GM10847 (cell line): ENCODE data around the gene TBCE.
A peak's percentile ranks its signal among the peaks of the same experiment; 100 is the strongest.

ENCODE experiments used
- POLR2A ChIP-seq: IDR thresholded peaks from 2 replicates; pipeline ENCODE4 v1.6.1; 2011; ENCODE audit not compliant: insufficient read length; ENCODE audit errors: extremely low read depth

TBCE gene, protein sequence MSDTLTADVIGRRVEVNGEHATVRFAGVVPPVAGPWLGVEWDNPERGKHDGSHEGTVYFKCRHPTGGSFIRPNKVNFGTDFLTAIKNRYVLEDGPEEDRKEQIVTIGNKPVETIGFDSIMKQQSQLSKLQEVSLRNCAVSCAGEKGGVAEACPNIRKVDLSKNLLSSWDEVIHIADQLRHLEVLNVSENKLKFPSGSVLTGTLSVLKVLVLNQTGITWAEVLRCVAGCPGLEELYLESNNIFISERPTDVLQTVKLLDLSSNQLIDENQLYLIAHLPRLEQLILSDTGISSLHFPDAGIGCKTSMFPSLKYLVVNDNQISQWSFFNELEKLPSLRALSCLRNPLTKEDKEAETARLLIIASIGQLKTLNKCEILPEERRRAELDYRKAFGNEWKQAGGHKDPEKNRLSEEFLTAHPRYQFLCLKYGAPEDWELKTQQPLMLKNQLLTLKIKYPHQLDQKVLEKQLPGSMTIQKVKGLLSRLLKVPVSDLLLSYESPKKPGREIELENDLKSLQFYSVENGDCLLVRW

GRCh38 chr1:235367000-235367908, at the start of gene TBCE:
TSS of gene TBCE (plus strand) at chr1:235367427. CDS start at chr1:235380050, 12,623 bp downstream.
- peak; percentile 91 for TF ChIP-seq POLR2A

DNA sequence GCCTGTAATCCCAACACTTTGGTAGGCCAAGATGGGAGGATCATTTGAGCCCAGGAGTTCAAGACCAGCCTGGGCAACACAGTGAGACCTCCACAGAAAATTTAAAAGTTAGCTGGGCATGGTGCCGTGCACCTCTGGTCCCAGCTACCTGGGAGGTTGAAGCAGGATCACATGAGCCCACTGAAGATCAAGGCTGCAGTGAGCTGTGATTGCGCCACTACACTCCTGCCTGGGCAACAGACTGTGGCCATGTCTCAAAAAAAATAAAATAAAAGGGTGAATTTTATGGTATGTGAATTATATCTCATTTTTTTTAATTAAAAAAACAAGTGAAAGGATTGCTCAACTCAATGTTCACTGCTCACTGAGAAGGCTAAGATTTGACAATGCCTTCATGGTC, 48.0 kb upstream of the TBCE start:
- TF ChIP-seq POLR2A, result no peak

- no peak for TF ChIP-seq POLR2A
Measured at GRCh38 chr1:235320521-235321179, 46.6 kb upstream of the TBCE start.

GRCh38 chr1:235324296-235324695, 42.9 kb upstream of the TBCE start:
- TF ChIP-seq POLR2A, result no peak

GRCh38 chr1:235325139-235325538, 42.1 kb upstream of the TBCE start:
- TF ChIP-seq POLR2A, result no peak

GRCh38 chr1:235325854-235326253, 41.4 kb upstream of the TBCE start:
- TF ChIP-seq POLR2A, result no peak

DNA sequence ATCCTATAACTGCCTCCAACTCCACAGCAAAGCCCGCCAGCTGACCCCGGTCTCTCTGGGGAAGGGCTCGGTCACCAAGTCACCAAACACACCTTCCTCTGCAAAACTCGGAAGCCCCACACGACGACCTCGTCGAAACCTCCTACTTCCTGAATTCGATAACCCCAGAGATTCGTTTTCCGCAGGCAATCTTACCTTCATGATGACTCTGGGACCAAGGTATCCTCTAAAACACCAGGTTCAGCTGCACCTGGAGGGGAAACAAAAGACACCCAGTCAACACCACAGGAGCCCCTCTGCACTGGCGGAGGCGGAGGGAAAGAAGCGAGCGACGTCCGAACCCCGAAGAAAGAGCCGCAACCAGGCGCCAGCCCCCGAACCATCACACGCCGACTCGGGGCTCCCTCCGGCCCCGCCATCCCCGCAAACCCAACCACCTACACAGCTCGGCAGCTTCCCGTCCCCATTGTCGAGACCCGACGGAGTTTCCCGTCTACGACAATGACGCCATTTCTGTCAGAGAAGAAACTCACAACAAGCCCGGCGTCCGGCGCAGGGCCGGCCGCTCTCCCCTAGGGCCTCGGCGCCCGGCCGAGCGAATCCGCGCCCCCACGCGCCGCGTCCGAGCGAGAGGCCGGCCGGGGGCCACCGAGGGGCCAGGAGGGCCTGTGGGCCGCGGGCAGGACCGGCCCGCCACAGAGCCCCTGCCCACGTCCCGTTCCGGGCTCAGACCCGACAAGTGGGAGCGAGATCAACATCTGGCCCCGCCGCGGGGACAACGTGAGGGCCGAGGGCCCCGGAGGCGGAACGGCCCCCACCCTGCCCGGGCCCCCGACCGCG, 40.3 kb upstream of the TBCE start:
- TF ChIP-seq POLR2A, result no peak

GRCh38 chr1:235327559-235328270, 39.5 kb upstream of the TBCE start, which contains the start of gene ARID4B:
TSS of gene ARID4B (minus strand) at chr1:235328179. CDS start at chr1:235326919, 1,260 bp downstream.
- peak; percentile 59 for TF ChIP-seq POLR2A

GRCh38 chr1:235328271-235329138, 38.7 kb upstream of the TBCE start, which contains the start of gene GGPS1:
TSS of gene GGPS1 (plus strand) at chr1:235328570. CDS start at chr1:235335265, 6,695 bp downstream.
- peak; percentile 67 for TF ChIP-seq POLR2A

GRCh38 chr1:235329139-235329902, 37.9 kb upstream of the TBCE start:
- no peak for TF ChIP-seq POLR2A

DNA sequence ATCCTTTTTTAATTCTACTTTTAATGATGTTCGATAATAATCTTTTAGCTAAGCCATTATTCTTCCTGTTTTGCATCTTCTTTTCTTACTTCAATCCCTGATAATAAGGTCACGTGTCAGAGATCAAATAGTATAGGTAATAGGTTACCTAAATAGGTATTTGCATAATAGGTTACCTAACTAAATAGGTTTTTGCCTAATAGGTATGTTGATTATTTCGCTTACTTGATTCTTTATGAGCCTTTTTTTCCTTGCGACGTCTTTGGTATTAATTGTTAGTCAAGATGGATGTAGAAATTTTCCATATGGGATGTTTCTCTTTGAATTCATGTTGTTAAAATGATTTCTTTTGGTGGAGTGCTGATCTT, 36.3 kb upstream of the TBCE start:
- TF ChIP-seq POLR2A, result no peak

DNA sequence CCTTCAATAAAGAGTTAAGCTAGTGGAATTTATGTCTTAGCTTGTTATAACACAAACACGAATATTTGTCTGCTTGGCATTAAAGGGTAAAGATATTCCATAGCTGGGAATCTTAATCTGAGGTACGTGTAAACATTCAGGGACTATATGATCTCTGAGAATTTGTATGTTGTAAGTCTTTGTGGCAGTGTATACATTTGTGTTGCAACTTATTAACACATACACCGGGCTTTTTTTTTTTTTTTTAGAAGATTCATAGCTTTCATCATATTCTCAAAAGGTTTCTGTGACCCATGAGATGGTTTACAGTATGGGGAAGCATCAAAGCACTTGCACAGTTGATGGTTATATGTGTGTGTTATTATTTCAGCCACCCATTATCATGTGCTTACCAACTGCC, 35.8 kb upstream of the TBCE start:
- TF ChIP-seq POLR2A, result no peak
